Fibroblast of lung (primary cell): ENCODE measurements around the gene FAM13A. TPM values are rescaled to one million over a fixed set of nuclear protein-coding genes. Genes with fewer than 3 reads are reported as not detected.

ENCODE experiments used
- DNase-seq, 2 donors: peaks; one replicate each; pipeline versions ENCODE4 v3.0.0 to v3.0.0-alpha.2; 2010; ENCODE audit warnings: low read depth in 2 of 2
- H2AFZ ChIP-seq: 2 replicates; pipeline ENCODE4 v1.5.1; 2012; ENCODE audit warnings: low read length, control low read depth, inconsistent platforms
- H3K27ac ChIP-seq: 2 replicates; pipeline ENCODE4 v1.5.1; 2011; ENCODE audit warnings: low read length, control low read depth; ENCODE audit not compliant: insufficient read depth
- H3K27me3 ChIP-seq: 2 replicates; pipeline ENCODE4 v1.5.1; 2011; ENCODE audit warnings: mild to moderate bottlenecking, low read length; ENCODE audit not compliant: control insufficient read depth, insufficient read depth
- H3K36me3 ChIP-seq: 2 replicates; pipeline ENCODE4 v1.5.1; 2011; ENCODE audit warnings: low read length; ENCODE audit not compliant: control insufficient read depth, insufficient read depth
- H3K4me1 ChIP-seq: 2 replicates; pipeline ENCODE4 v1.5.1; 2011; ENCODE audit warnings: low read length; ENCODE audit not compliant: control insufficient read depth, insufficient read depth; ENCODE audit errors: extremely low read depth
- H3K4me2 ChIP-seq: 2 replicates; pipeline ENCODE4 v1.5.1; 2011; ENCODE audit warnings: low read length, control low read depth; ENCODE audit not compliant: insufficient read depth; ENCODE audit errors: extremely low read depth
- H3K4me3 ChIP-seq, 4 experiments: fragments of 200-600 bp in 1 of 4; sonication (generic) in 1 of 4; replicated peaks in 1 of 4; 2 replicates each; pipeline ENCODE4 v1.5.1; 2011 to 2016; ENCODE audit warnings: low read length in 4 of 4, low read depth in 3 of 4, mild to moderate bottlenecking in 3 of 4, control low read depth in 2 of 4, inconsistent platforms in 1 of 4, mixed read lengths in 1 of 4; ENCODE audit not compliant: insufficient read depth in 1 of 4; ENCODE audit errors: control extremely low read depth in 1 of 4
- H3K79me2 ChIP-seq: 2 replicates; pipeline ENCODE4 v1.5.1; 2012; ENCODE audit warnings: mild to moderate bottlenecking, low read length, inconsistent platforms; ENCODE audit not compliant: control insufficient read depth, insufficient read depth
- H3K9ac ChIP-seq: 2 replicates; pipeline ENCODE4 v1.5.1; 2011; ENCODE audit warnings: mild to moderate bottlenecking, low read length, control low read depth; ENCODE audit not compliant: insufficient read depth
- H3K9me3 ChIP-seq: 2 replicates; pipeline ENCODE4 v1.5.1; 2012; ENCODE audit warnings: low read depth, low read length; ENCODE audit not compliant: control insufficient read depth, insufficient read depth
- H4K20me1 ChIP-seq: 2 replicates; pipeline ENCODE4 v1.5.1; 2011; ENCODE audit warnings: low read length; ENCODE audit not compliant: control insufficient read depth, insufficient read depth; ENCODE audit errors: extremely low read depth
- CTCF ChIP-seq, 2 donors: IDR thresholded peaks in 1 of 2; conservative IDR thresholded peaks in 1 of 2; 1 replicate in 1 of 2; 2 replicates in 1 of 2; pipeline ENCODE4 v1.5.1; 2011 to 2012; ENCODE audit warnings: low read length in 2 of 2, control low read depth in 1 of 2, inconsistent platforms in 1 of 2, low read depth in 1 of 2, mild to moderate bottlenecking in 1 of 2
- EZH2 ChIP-seq: IDR thresholded peaks from 2 replicates; pipeline ENCODE4 v1.5.1; 2012; ENCODE audit warnings: low read length, control low read depth, mild to moderate bottlenecking; ENCODE audit errors: missing control alignments
- polyA plus RNA-seq, 2 donors: library from polyadenylated mRNA; depleted of rRNA in 1 of 2; stranded (reverse) in 1 of 2; unstranded in 1 of 2; fragments of >200 nt; gene quantifications; 2 replicates each; pipeline ENCODE4 v1.2.1, GENCODE V29; 2011 to 2012; ENCODE audit warnings: missing spikeins in 1 of 2
- total RNA-seq: library from RNA; depleted of rRNA; stranded (reverse); fragments of >200 nt; gene quantifications from 2 replicates; pipeline ENCODE4 v1.2.1, GENCODE V29; 2014

FAM13A gene
- total and polyA plus RNA-seq, 2 donors (not counting 1 experiment from before 2014, with no cell fraction given): 14.3 to 23.9 TPM

- no peaks in the 10 kb centered on the region for H3K27me3 ChIP-seq
- no peaks in the 10 kb centered on the region for H3K36me3 ChIP-seq
- no peaks in the 10 kb centered on the region for H3K4me1 ChIP-seq
- H3K27ac ChIP-seq: no peak overlapping the region
- TF ChIP-seq CTCF (conservative IDR thresholded peaks at IDR 0.05 in 1 of 2, IDR thresholded peaks at IDR 0.05 in 1 of 2; ENCODE audit: low read depth in 1 of 2, low read length in 2 of 2): no peak
- TF ChIP-seq EZH2: no peak
- H4K20me1 ChIP-seq: no peaks in the 10 kb centered on the region
- H2AFZ ChIP-seq: no peak overlapping the region
- no peaks in the 10 kb centered on the region for H3K9me3 ChIP-seq
- H3K4me2 ChIP-seq: no peak overlapping the region
- peak in 1 of 2 donors; percentile 50 for DNase-seq
- no peak overlapping the region for H3K9ac ChIP-seq
- no peaks in the 10 kb centered on the region for H3K79me2 ChIP-seq
- no peak overlapping the region for H3K4me3 ChIP-seq
These were observed 77.7 kb downstream of the FAM13A start for GRCh38 chr4:88979276-88979675.

GRCh38 chr4:88976775-88977035, 80.3 kb downstream of the FAM13A start:
- H3K27me3 ChIP-seq: no peaks in the 10 kb centered on the region
- H3K79me2 ChIP-seq: no peaks in the 10 kb centered on the region
- no peaks in the 10 kb centered on the region for H3K36me3 ChIP-seq
- H3K4me3 ChIP-seq: no peak overlapping the region
- H3K4me2 ChIP-seq: no peak overlapping the region
- H3K4me1 ChIP-seq: no peaks in the 10 kb centered on the region
- no peak overlapping the region for H3K9ac ChIP-seq
- no peak for DNase-seq
- H3K27ac ChIP-seq: no peak overlapping the region
- no peak overlapping the region for H2AFZ ChIP-seq
- TF ChIP-seq EZH2 (no peak), CTCF (conservative IDR thresholded peaks at IDR 0.05 in 1 of 2, IDR thresholded peaks at IDR 0.05 in 1 of 2; ENCODE audit: low read depth in 1 of 2, low read length in 2 of 2) (no peak)
- no peaks in the 10 kb centered on the region for H4K20me1 ChIP-seq
- no peaks in the 10 kb centered on the region for H3K9me3 ChIP-seq

- no peak overlapping the region for H3K4me3 ChIP-seq
- H3K36me3 ChIP-seq: no peaks in the 10 kb centered on the region
- TF ChIP-seq CTCF (conservative IDR thresholded peaks at IDR 0.05 in 1 of 2, IDR thresholded peaks at IDR 0.05 in 1 of 2; ENCODE audit: low read depth in 1 of 2, low read length in 2 of 2) (no peak), EZH2 (no peak)
- no peaks in the 10 kb centered on the region for H4K20me1 ChIP-seq
- H3K79me2 ChIP-seq: no peaks in the 10 kb centered on the region
- H3K9ac ChIP-seq: no peak overlapping the region
- no peak overlapping the region for H3K27ac ChIP-seq
- no peak for DNase-seq
- no peak overlapping the region for H2AFZ ChIP-seq
- no peaks in the 10 kb centered on the region for H3K4me1 ChIP-seq
- H3K9me3 ChIP-seq: no peaks in the 10 kb centered on the region
- H3K4me2 ChIP-seq: no peak overlapping the region
- no peaks in the 10 kb centered on the region for H3K27me3 ChIP-seq
These were observed 80.8 kb downstream of the FAM13A start for GRCh38 chr4:88975958-88976774.
